GM21723 (cell line): ENCODE measurements around the gene NADK.
A peak's percentile ranks its signal among the peaks of the same experiment; 100 is the strongest.
"Not testable (repeated sequence)": the region's sequence is repeated elsewhere in the genome, so short reads cannot be mapped to it uniquely, and the experiment has no call there.

ENCODE experiments used
- ATAC-seq: cut with Tn5 transposase; IDR thresholded peaks from one replicate; pipeline ENCODE4 v1.9.1; 2021; ENCODE audit warnings: mild to moderate bottlenecking, moderate library complexity; ENCODE audit not compliant: unreplicated experiment

The NADK gene

GRCh38 chr1:1752190-1752589 is 26.1 kb downstream of the NADK start:
- no peak for ATAC-seq

GRCh38 chr1:1749941-1750340 is 28.3 kb downstream of the NADK start:
- ATAC-seq = not testable (repeated sequence)

- ATAC-seq = no peak
Observed at GRCh38 chr1:1748686-1749321, 29.5 kb downstream of the NADK start.

- ATAC-seq = peak; percentile 75
Observed at GRCh38 chr1:1746566-1746909, 31.7 kb downstream of the NADK start.

GRCh38 chr1:1745651-1746565 is 32.4 kb downstream of the NADK start:
- peak; percentile 81 for ATAC-seq

- ATAC-seq = not testable (repeated sequence)
Observed at GRCh38 chr1:1742529-1742928, 35.7 kb downstream of the NADK start.

GRCh38 chr1:1741013-1741412 is 37.3 kb downstream of the NADK start:
- not testable (repeated sequence) for ATAC-seq

GRCh38 chr1:1738799-1739337 is 39.4 kb downstream of the NADK start:
- not testable (repeated sequence) for ATAC-seq

GRCh38 chr1:1737675-1738590 is 40.3 kb downstream of the NADK start:
- ATAC-seq = not testable (repeated sequence)

- no peak for ATAC-seq
Observed at GRCh38 chr1:1732381-1732780, 45.9 kb downstream of the NADK start.

GRCh38 chr1:1730870-1731269 is 47.4 kb downstream of the NADK start:
- ATAC-seq = no peak

- not testable (repeated sequence) for ATAC-seq
Observed at GRCh38 chr1:1730230-1730629, 48.0 kb downstream of the NADK start.

- ATAC-seq = not testable (repeated sequence)
Observed at GRCh38 chr1:1729116-1729816, 49.0 kb downstream of the NADK start.

GRCh38 chr1:1728308-1729005 is 49.8 kb downstream of the NADK start:
- ATAC-seq = not testable (repeated sequence)

GRCh38 chr1:1727131-1727651 is 51.1 kb downstream of the NADK start:
- ATAC-seq = not testable (repeated sequence)

GRCh38 chr1:1726088-1726487 is 52.2 kb downstream of the NADK start:
- not testable (repeated sequence) for ATAC-seq

- peak; percentile 94 for ATAC-seq
Observed at GRCh38 chr1:1724035-1724864, 54.0 kb downstream of the NADK start, which contains the start of gene CDK11A. CDK11A (minus strand) TSS chr1:1724357; CDS start chr1:1722818, 1,539 bp downstream.

GRCh38 chr1:1721201-1721600 is 57.1 kb downstream of the NADK start:
- ATAC-seq = no peak
